Endodermal cell (in vitro differentiated cells): ENCODE measurements around the gene L1TD1. TPM values are rescaled to one million over a fixed set of nuclear protein-coding genes. Genes with fewer than 3 reads are reported as not detected.
"Not testable (repeated sequence)": the region's sequence is repeated elsewhere in the genome, so short reads cannot be mapped to it uniquely, and the experiment has no call there.

Experiments
- DNase-seq: peaks from one replicate; pipeline ENCODE4 v3.0.0-alpha.2; 2017
- H3K27ac ChIP-seq: 2 replicates; pipeline ENCODE4 v1.5.1; 2013; ENCODE audit warnings: mild to moderate bottlenecking, low read depth, low read length, moderate library complexity
- H3K27me3 ChIP-seq: 2 replicates; pipeline ENCODE4 v1.6.1; 2013; ENCODE audit warnings: mild to moderate bottlenecking, low read length, moderate library complexity; ENCODE audit not compliant: insufficient read depth, control insufficient read depth, poor library complexity, severe bottlenecking
- H3K36me3 ChIP-seq: 2 replicates; pipeline ENCODE4 v1.7.0; 2013; ENCODE audit warnings: mild to moderate bottlenecking, low read length, moderate library complexity; ENCODE audit not compliant: control insufficient read depth, insufficient read depth
- H3K4me1 ChIP-seq: one replicate; pipeline ENCODE4 v1.7.0; 2013; ENCODE audit warnings: low read length; ENCODE audit not compliant: control insufficient read depth, insufficient read depth
- H3K4me3 ChIP-seq: 2 replicates; pipeline ENCODE4 v1.5.1; 2013; ENCODE audit warnings: mild to moderate bottlenecking, low read length, moderate library complexity
- H3K9ac ChIP-seq: 2 replicates; pipeline ENCODE4 v1.6.1; 2013; ENCODE audit warnings: mild to moderate bottlenecking, low read length, moderate library complexity; ENCODE audit not compliant: poor library complexity, severe bottlenecking; ENCODE audit errors: extremely low read depth
- H3K9me3 ChIP-seq: 2 replicates; pipeline ENCODE4 v1.6.1; 2013; ENCODE audit warnings: mild to moderate bottlenecking, low read length, moderate library complexity; ENCODE audit not compliant: control insufficient read depth
- H3K27ac Mint-ChIP-seq: 2 replicates; pipeline ENCODE4 v1.8.0; 2020; ENCODE audit warnings: mixed read lengths
- H3K27me3 Mint-ChIP-seq: 2 replicates; pipeline ENCODE4 v1.8.0; 2021; ENCODE audit warnings: mild to moderate bottlenecking, mixed read lengths; ENCODE audit not compliant: insufficient read depth
- H3K36me3 Mint-ChIP-seq: 2 replicates; pipeline ENCODE4 v1.8.0; 2020; ENCODE audit warnings: low read depth, mixed read lengths
- H3K4me1 Mint-ChIP-seq: 2 replicates; pipeline ENCODE4 v1.8.0; 2020; ENCODE audit warnings: mixed read lengths
- H3K4me3 Mint-ChIP-seq: 2 replicates; pipeline ENCODE4 v1.8.0; 2020; ENCODE audit warnings: mild to moderate bottlenecking, moderate library complexity, mixed read lengths
- H3K9me3 Mint-ChIP-seq: 2 replicates; pipeline ENCODE4 v1.8.0; 2020; ENCODE audit warnings: mild to moderate bottlenecking, mixed read lengths
- WGBS, 2 experiments: methylation state at CpG; one replicate each; pipeline versions ENCODE4 v1.1.5 to v1.1.7; 2013; ENCODE audit warnings: missing lambda C conversion rate in 2 of 2, mixed read lengths in 1 of 2; ENCODE audit not compliant: insufficient coverage in 1 of 2, insufficient read length in 1 of 2; 5-methylcytosine and 5-hydroxymethylcytosine counted together
- total RNA-seq, 2 donors: library from RNA; stranded (reverse); fragmentation: NEBNext Ultra II Directional in 1 of 2; extraction: Animal tissue kit (Norgen Biotek cat#: 25700) in 1 of 2; gene quantifications; 2 replicates in 1 of 2; 3 replicates in 1 of 2; pipeline ENCODE4 v1.2.1, GENCODE V29; 2021
- TF ChIP-seq, protein P1 (sequence below): fragments of 200-600 bp; sonication (generic); conservative IDR thresholded peaks from 2 replicates; pipeline ENCODE4 v1.5.0; 2021; ENCODE audit warnings: antibody characterized with exemption, mild to moderate bottlenecking

The L1TD1 gene
- total RNA-seq, 2 donors from 2014 or later, result 66.7 to 200 TPM

GRCh38 chr1:62213075-62213914 is 18.6 kb downstream of the L1TD1 start:
- Mint-ChIP-seq H3K9me3 (peaks cover 28% of the 10 kb centered on the region), H3K36me3 (peaks cover 68% of the 10 kb centered on the region), H3K27ac (peak overlapping the region; percentile 13), H3K4me1 (peaks cover 8% of the 10 kb centered on the region), H3K27me3 (no peaks in the 10 kb centered on the region), H3K4me3 (no peak overlapping the region)
- no peaks in the 10 kb centered on the region for H3K27me3 ChIP-seq
- peaks cover 35% of the 10 kb centered on the region for H3K9me3 ChIP-seq
- H3K36me3 ChIP-seq, result peaks cover 43% of the 10 kb centered on the region
- DNase-seq, result peak; percentile 66
- H3K4me3 ChIP-seq, result no peak overlapping the region
- no peak overlapping the region for H3K9ac ChIP-seq
- TF ChIP-seq, protein P1, sequence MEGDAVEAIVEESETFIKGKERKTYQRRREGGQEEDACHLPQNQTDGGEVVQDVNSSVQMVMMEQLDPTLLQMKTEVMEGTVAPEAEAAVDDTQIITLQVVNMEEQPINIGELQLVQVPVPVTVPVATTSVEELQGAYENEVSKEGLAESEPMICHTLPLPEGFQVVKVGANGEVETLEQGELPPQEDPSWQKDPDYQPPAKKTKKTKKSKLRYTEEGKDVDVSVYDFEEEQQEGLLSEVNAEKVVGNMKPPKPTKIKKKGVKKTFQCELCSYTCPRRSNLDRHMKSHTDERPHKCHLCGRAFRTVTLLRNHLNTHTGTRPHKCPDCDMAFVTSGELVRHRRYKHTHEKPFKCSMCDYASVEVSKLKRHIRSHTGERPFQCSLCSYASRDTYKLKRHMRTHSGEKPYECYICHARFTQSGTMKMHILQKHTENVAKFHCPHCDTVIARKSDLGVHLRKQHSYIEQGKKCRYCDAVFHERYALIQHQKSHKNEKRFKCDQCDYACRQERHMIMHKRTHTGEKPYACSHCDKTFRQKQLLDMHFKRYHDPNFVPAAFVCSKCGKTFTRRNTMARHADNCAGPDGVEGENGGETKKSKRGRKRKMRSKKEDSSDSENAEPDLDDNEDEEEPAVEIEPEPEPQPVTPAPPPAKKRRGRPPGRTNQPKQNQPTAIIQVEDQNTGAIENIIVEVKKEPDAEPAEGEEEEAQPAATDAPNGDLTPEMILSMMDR, result no peak
- H3K4me1 ChIP-seq, result no peaks in the 10 kb centered on the region
- H3K27ac ChIP-seq, result no peak overlapping the region
- 72 to 77% methylated on average over 4 to 6 of the region's 6 CpGs for WGBS, 2 experiments

GRCh38 chr1:62218604-62219003 is 24.0 kb downstream of the L1TD1 start:
- Mint-ChIP-seq H3K27me3 (no peaks in the 10 kb centered on the region), H3K4me1 (no peaks in the 10 kb centered on the region), H3K4me3 (no peak overlapping the region), H3K9me3 (peaks cover 3% of the 10 kb centered on the region), H3K27ac (no peak overlapping the region), H3K36me3 (peaks cover 42% of the 10 kb centered on the region)
- Histone ChIP-seq H3K4me3 (no peak overlapping the region), H3K9me3 (peaks cover 5% of the 10 kb centered on the region), H3K9ac (no peak overlapping the region), H3K4me1 (no peaks in the 10 kb centered on the region), H3K27ac (no peak overlapping the region), H3K27me3 (no peaks in the 10 kb centered on the region), H3K36me3 (peaks cover 11% of the 10 kb centered on the region)
- DNase-seq, result no peak
- 92 to 100% methylated on average over 2 of the region's 2 CpGs for WGBS, 2 experiments
- TF ChIP-seq, protein P1, result no peak

DNA sequence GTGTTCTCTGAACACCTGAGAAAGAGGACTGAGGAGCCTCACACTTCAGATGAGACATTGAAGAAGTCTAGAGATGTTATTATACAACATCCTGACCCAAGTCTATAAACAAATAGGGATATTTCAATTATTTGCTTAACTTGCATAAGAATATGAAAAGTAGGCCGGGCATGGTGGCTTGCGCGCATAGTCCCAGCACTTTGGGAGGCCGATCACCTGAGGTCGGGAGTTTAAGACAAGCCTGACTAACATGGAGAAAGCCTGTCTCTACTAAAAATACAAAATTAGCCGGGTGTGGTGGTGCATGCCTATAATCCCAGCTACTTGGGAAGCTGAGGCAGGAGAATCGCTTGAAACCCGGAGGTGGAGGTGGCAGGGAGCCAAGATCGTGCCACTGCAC is 25.8 kb downstream of the L1TD1 start:
- H3K4me3 Mint-ChIP-seq, H3K27ac ChIP-seq, H3K9ac ChIP-seq, H3K27me3 ChIP-seq, H3K27ac Mint-ChIP-seq, H3K9me3 Mint-ChIP-seq, H3K4me1 ChIP-seq, H3K27me3 Mint-ChIP-seq, H3K9me3 ChIP-seq, H3K4me1 Mint-ChIP-seq, H3K4me3 ChIP-seq: not testable (repeated sequence)
- peaks cover 14% of the 10 kb centered on the region for H3K36me3 ChIP-seq
- DNase-seq, result peak; percentile 5
- 87 to 94% methylated on average over 7 to 9 of the region's 9 CpGs for WGBS, 2 experiments
- H3K36me3 Mint-ChIP-seq, result peaks cover 44% of the 10 kb centered on the region
